ENCODE data around the gene ITPKC.

The ITPKC gene

GRCh38 chr19:40677156-40677555, 39.8 kb upstream of the ITPKC start (continued):
- TF ChIP-seq TSHZ2 (CRISPR knock-in tag; IDR thresholded peaks at IDR 0.05), result no peak
- TF ChIP-seq SNAI2 (CRISPR knock-in tag; IDR thresholded peaks at IDR 0.05), result no peak

- TF ChIP-seq GLIS3 (CRISPR knock-in tag; IDR thresholded peaks at IDR 0.05), result no peak
- TF ChIP-seq OSR1 (CRISPR knock-in tag; IDR thresholded peaks at IDR 0.05), result no peak
- no peak for TF ChIP-seq PATZ1 (CRISPR knock-in tag; IDR thresholded peaks at IDR 0.05; ENCODE audit: borderline replicate concordance)
- TF ChIP-seq CREB5 (CRISPR knock-in tag; IDR thresholded peaks at IDR 0.05; ENCODE audit: low read depth), result no peak
- no peak for TF ChIP-seq ZC3H10 (CRISPR knock-in tag; IDR thresholded peaks at IDR 0.05)
- TF ChIP-seq ESRRG (CRISPR knock-in tag; IDR thresholded peaks at IDR 0.05), result no peak
- no peak for TF ChIP-seq ARNTL (CRISPR knock-in tag; IDR thresholded peaks at IDR 0.05; ENCODE audit: borderline replicate concordance, low read depth)
- TF ChIP-seq TOX (CRISPR knock-in tag; IDR thresholded peaks at IDR 0.05; ENCODE audit: borderline replicate concordance), result no peak
- TF ChIP-seq ZNF8 (CRISPR knock-in tag; IDR thresholded peaks at IDR 0.05), result no peak
- no peak for TF ChIP-seq BACH2 (CRISPR knock-in tag; IDR thresholded peaks at IDR 0.05; ENCODE audit: borderline replicate concordance)
- TF ChIP-seq PPARA (CRISPR knock-in tag; IDR thresholded peaks at IDR 0.05; ENCODE audit: borderline replicate concordance), result no peak
- no peak for TF ChIP-seq RARB (CRISPR knock-in tag; IDR thresholded peaks at IDR 0.05)
- no peak for TF ChIP-seq SNAI2 (CRISPR knock-in tag; IDR thresholded peaks at IDR 0.05)
- no peak for TF ChIP-seq ZFP3 (CRISPR knock-in tag; IDR thresholded peaks at IDR 0.05)
- no peak for TF ChIP-seq ZNF70 (CRISPR knock-in tag; IDR thresholded peaks at IDR 0.05)
- TF ChIP-seq POU6F1 (CRISPR knock-in tag; IDR thresholded peaks at IDR 0.05; ENCODE audit: borderline replicate concordance, low read depth), result no peak
- TF ChIP-seq TSHZ2 (CRISPR knock-in tag; IDR thresholded peaks at IDR 0.05), result no peak
- no peak for ATAC-seq
Measured at GRCh38 chr19:40681039-40681438, 35.9 kb upstream of the ITPKC start.

- no peak for ATAC-seq
- TF ChIP-seq ZC3H10 (CRISPR knock-in tag; IDR thresholded peaks at IDR 0.05) (no peak), ZNF8 (CRISPR knock-in tag; IDR thresholded peaks at IDR 0.05) (no peak), ZNF70 (CRISPR knock-in tag; IDR thresholded peaks at IDR 0.05) (no peak), ARNTL (CRISPR knock-in tag; IDR thresholded peaks at IDR 0.05; ENCODE audit: borderline replicate concordance, low read depth) (no peak), CSDC2 (CRISPR knock-in tag; IDR thresholded peaks at IDR 0.05) (no peak), ZNF565 (CRISPR knock-in tag; conservative IDR thresholded peaks at IDR 0.05; ENCODE audit: low read depth) (no peak), OSR1 (CRISPR knock-in tag; IDR thresholded peaks at IDR 0.05) (no peak), ISL1 (CRISPR knock-in tag; IDR thresholded peaks at IDR 0.05) (no peak), PPARA (CRISPR knock-in tag; IDR thresholded peaks at IDR 0.05; ENCODE audit: borderline replicate concordance) (no peak), POU6F1 (CRISPR knock-in tag; IDR thresholded peaks at IDR 0.05; ENCODE audit: borderline replicate concordance, low read depth) (no peak)
Measured at GRCh38 chr19:40682431-40682964, 34.4 kb upstream of the ITPKC start.
